Activated gamma-delta T cell (primary cell): ENCODE data around the gene UHRF2.
"Not testable (repeated sequence)": the region's sequence is repeated elsewhere in the genome, so short reads cannot be mapped to it uniquely, and the experiment has no call there.

Experiments used
- DNase-seq: peaks from one replicate; lab custom pipeline; 2025; lab: John Stamatoyannopoulos, UW
- total RNA-seq, 2 donors: gene quantifications; one replicate each; lab custom pipeline; 2026; lab: John Stamatoyannopoulos, UW

Gene UHRF2
- total RNA-seq = 216 to 228 reads per million in 2 donors

- peak; percentile 98 for DNase-seq
These were observed at the start of gene UHRF2 for GRCh38 chr9:6412487-6413364. Gene UHRF2 (plus strand): TSS chr9:6413199. CDS start chr9:6413491, 292 bp downstream.

DNA sequence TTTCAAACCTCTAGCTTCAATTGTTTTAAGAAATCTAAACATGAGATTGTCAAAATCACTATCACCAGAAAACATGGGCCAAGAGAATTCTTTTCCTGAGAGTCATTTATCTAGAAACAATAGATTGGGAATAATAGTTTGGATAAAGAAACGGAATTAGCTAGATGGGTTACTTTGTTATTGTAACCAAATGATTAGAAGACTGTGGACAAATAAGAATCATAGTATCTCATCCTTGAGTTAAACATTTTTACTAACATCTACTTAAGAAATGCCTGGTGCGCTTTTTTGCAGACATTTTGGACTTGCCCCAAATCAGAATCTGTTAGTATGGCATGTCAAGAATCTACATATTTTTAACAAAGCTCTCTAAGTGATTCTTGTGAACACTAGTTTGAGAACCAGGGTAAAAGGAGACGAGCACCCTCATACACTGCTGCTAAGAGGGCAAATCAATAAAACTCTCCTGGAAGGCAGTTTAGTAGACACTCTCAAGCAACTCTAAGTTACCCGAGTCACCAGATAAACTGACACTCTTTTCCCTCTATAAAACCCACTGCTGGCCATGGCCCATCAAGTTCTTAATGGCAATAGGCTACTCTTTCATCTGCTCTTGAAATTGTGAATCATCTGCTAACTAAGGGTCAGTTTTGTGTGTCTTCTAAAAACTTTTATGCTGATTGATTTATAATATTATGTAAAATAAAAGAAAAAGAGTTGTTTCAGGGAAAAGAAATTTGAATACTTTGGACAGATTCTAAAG lies 45.7 kb upstream of the UHRF2 start:
- DNase-seq = no peak

GRCh38 chr9:6368831-6369230 lies 44.2 kb upstream of the UHRF2 start:
- no peak for DNase-seq

- not testable (repeated sequence) for DNase-seq
These were observed 31.5 kb upstream of the UHRF2 start for GRCh38 chr9:6381477-6382012.

- DNase-seq = no peak
These were observed 30.3 kb upstream of the UHRF2 start for GRCh38 chr9:6382681-6383080.

DNA sequence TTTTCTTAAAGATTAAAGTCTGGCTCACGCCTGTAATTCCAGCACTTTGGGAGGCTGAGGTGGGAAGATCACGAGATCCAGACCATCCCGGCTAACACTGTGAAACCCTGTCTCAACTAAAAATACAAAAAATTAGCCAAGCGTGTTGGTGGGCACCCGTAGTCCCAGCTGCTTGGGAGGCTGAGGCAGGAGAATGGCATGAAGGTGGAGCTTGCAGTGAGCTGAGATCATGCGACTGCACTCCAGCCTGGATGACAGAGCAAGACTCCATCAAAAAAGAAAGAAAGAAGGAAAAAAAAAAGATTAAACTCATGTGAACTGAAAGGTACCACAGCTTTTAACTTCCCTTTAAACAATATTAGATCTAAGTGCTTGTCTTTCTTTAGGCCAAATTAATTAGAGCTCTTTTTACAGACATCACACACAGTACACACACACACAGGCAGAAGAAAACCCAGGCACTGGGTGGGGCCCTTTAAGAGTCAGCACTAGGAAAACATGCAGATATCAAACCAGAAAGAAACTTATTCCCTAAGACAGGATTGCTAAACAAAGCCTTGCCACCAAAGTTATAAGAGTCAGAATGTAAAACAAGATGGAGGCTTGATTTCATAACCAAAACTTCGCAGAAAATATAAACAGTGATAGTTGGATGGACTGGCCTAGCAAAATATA lies 29.3 kb upstream of the UHRF2 start:
- DNase-seq = no peak

DNA sequence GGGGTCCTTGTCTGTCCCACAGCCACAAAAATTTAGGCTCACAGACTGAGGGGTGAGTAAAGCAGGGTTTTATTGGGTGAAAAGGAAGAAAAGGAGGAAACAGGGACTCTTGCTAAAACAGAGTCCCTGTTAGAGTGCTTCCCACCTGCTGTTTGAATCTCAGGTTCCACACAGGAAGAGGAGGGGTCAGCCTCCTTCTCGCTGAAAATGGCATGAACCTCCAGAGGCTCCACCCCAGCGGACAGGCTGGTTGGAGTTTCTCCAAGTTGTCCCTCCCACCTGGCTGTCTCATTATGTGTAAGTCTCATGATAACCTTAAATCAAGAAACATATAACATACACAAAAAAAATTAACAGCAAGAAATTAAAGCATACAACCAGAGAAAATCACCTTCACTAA lies 28.3 kb upstream of the UHRF2 start:
- DNase-seq = no peak

DNA sequence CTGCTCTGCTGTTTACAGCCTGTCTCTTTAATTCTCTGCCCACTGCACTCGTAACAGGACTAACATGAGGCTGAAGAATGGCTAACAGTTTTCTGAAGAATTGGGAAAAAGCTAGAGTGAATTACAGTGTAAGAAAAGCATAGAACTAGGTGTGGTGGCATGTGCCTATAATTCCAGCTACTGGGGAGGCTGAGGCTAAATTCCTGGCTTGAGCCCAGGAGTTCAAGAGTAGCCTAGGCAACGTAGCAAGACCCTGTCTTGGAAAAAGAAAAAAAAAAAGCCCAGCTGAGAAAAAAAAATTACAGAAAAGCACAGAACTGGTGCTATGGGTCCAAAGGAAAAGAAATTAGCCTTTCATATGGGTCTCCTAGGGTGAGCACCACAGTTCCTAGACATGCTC lies 13.9 kb upstream of the UHRF2 start:
- DNase-seq = no peak

GRCh38 chr9:6405371-6405770 lies 7.6 kb upstream of the UHRF2 start:
- no peak for DNase-seq

- no peak for DNase-seq
These were observed 5.2 kb upstream of the UHRF2 start for GRCh38 chr9:6407778-6408177.

GRCh38 chr9:6408320-6408719 lies 4.7 kb upstream of the UHRF2 start:
- DNase-seq = no peak

GRCh38 chr9:6409811-6410210 lies 3.2 kb upstream of the UHRF2 start:
- no peak for DNase-seq

- DNase-seq = no peak
These were observed 2.4 kb upstream of the UHRF2 start for GRCh38 chr9:6410633-6411032.

DNA sequence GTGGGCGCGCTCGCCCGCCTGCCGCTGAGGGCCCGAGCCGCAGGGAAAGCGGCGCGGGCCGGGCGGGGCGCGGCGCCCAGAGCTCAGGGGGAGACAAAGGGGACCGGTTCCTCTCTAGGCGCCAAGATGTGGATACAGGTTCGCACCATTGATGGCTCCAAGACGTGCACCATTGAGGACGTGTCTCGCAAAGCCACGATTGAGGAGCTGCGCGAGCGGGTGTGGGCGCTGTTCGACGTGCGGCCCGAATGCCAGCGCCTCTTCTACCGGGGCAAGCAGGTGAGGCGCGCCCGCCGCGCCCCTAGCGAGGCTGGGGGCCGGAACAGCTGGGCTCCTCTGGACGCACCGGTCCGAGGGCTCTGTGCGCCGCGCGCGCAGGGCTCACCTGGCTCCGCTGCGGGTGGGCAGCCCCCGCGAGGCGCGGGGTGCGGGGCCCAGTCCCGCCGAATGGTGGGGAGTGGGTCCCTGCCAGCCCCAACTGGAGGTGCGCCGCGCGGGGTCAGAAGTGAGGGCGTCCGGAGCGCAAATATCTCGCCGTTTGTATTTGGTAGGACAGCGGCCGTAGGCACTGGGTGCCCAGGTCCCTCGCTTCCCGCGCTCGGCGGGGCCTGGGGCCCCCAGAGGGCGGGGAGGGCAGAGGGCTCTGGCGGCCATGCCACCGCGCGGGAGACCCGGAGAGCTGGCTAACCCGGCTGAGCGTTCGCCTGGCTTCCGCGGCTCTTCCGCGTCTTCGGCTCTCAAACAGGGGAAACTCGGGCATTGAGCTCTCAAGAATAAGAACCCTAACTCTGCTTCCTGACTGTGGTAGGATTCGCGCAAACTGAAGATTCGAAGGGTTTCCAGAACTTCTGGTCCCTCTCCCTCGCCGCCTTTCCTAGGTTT lies 607 bp downstream of the UHRF2 start:
- peak; percentile 44 for DNase-seq

- no peak for DNase-seq
These were observed 1.2 kb downstream of the UHRF2 start for GRCh38 chr9:6414247-6414641.

DNA sequence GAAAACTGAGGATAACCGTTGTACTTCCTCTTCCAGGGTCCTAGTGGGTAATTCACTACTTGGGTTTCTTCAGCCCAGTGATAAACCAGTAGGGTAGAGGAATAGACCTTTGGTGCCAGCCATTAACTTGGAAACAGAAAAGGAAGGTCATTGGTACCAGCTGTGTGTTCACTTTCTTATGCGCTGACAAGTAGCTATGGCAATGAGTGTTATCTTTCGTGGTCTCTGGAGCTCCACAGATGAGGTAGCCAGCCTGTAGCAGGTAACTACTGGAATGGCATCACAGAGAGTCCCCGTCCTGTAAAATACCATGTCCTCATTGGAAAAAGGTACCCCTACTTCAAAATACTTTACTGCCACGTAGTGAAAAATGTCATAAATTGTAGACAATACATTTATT lies 2.3 kb downstream of the UHRF2 start:
- no peak for DNase-seq

GRCh38 chr9:6417186-6417585 lies 4.2 kb downstream of the UHRF2 start:
- no peak for DNase-seq

DNA sequence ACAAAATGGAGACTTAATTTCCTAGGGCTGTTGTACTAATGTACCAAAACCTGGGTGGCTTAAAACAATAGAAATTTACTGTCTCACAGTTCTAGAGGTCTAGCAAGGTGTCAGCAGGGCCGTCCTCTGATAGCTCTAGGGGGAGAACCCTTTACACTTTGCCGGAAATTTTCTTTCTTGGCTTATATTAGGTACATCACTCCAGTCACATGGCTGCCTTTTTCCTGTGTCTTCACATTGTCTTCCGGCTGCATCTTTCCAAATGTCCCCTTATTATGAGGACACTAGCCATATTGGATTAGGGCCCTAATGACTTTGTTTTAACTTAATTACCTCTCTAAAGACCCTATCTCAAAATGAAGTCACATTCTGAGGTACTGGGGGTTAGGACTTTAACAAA lies 5.8 kb downstream of the UHRF2 start:
- no peak for DNase-seq

DNA sequence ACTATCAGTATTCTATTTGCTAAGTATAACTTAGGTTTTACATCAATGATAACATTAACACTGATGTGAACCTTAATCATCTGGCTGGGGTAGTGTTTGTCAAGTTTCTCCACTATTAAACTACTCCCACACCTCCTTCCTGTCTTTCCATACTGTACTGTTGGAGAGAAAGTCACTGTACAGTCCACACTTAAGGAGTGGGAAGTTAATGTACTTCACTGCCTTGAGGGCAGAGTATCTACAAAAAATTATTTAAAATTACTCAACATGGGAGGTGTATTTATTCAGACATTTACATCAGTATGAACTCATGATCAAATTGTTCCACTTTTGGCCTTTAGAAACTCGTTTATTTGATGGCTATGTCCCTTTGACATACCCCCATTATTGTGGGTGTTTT lies 11.9 kb downstream of the UHRF2 start:
- DNase-seq = no peak

DNA sequence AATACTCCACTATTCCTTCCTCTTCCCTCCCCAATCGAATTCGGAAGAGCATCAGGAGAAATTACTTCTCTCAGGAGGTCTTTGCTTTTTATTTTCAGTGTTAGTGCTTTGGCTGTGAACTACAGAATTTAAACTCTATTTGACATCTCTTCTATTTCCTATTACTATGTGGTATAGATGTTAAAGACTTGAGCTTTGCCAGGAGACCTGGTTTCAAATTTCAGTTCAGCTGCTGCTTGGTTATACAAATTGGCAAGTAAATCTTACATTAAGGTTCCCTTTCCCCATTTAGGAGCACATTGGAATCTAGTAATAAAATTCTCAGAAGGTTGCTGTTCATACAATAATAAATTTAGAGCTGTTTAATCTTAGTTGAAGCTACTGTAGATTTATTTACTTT lies 13.1 kb downstream of the UHRF2 start:
- DNase-seq = no peak
